GM08714 (cell line): Measurements from ENCODE around the gene PXYLP1.

ENCODE experiments used
- H3K4me3 ChIP-seq: fragments of 200-500 bp; sonication (Bioruptor generic); 2 replicates; pipeline ENCODE4 v1.5.1; 2014; ENCODE audit warnings: mild to moderate bottlenecking, low read length, inconsistent platforms
- ZNF274 ChIP-seq: IDR thresholded peaks from 2 replicates; pipeline ENCODE4 v1.6.1; 2012; ENCODE audit warnings: mild to moderate bottlenecking, low read depth, low read length

Gene PXYLP1

DNA sequence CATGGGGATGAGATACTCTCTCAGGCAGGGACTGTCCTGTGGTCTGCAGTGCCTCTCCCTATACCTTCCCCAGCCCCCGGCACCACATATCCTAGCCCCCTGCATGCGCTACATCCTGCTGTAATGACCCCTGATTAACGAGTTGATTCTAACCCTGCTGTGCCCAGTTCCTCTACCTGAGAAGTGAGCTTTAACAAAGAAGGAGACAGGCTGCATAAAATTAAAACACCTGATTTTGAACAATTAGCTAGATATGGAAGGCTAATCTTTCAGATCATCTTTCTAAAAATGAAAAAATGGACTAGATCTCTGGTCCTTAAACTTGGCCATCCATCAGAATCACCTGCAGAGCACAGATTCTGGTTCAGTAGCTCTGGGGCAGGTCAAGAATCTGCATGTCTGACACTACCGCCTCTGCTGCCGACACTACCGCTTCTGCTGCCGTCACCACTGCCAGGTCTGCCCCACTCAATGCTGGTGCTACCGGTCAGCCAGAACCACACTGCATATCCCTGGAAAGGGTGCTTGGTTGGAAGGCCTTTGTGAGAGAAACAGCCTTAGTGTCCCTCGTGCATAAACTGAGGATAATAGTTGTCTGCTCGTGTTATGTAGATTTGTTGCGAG, 103.1 kb downstream of the PXYLP1 start:
- no peak for TF ChIP-seq ZNF274
- H3K4me3 ChIP-seq, result no peak overlapping the region

GRCh38 chr3:141335531-141336061, 104.0 kb downstream of the PXYLP1 start:
- H3K4me3 ChIP-seq, result no peak overlapping the region
- TF ChIP-seq ZNF274, result no peak

DNA sequence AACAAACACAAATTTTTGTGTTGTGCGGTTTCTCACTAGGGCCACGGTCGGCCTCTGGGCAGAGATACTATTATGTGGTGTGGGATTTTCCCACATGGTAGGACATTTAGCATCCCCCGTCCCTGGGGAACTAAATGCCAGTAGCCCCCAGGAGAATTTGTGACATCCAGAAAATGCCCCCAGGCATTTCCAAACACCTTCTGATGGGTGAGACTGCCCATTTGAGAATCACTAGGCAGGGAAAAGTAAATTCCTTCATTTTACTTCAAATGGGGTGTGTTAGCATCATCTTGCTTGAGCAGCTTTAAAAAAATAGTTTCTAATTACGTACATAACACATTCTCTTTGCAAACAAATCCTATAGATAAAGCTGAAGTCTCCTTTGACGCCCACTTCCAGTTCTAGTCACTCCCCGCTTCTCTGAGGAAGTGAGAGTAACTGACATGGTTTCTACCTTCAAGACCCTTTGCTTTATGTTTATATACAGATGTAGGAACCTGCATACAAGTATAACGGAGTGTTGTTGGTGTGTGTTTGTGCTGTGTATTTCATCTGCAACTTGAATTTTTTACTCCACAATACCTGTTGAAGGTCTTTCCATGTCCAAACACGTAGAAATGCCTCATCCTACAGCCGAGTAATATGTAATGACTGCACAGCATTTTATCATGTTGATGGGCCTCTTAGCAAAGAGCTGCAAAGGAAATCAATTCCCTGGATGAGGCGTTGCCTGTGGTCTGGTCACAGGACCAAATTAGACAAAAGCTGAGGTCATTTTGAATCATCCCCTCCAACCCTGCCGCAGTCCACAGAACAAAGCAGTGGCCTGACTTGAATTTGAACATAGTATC, 105.3 kb downstream of the PXYLP1 start:
- TF ChIP-seq ZNF274, result no peak
- H3K4me3 ChIP-seq, result peak overlapping the region; percentile 58; the same call in 1 of the 2 replicates

- TF ChIP-seq ZNF274, result no peak
- peak overlapping the region; percentile 58; the same call in 1 of the 2 replicates for H3K4me3 ChIP-seq
These were observed 105.9 kb downstream of the PXYLP1 start for GRCh38 chr3:141337523-141337854.

- H3K4me3 ChIP-seq, result no peak overlapping the region
- TF ChIP-seq ZNF274, result no peak
These were observed 106.4 kb downstream of the PXYLP1 start for GRCh38 chr3:141337991-141338390.

DNA sequence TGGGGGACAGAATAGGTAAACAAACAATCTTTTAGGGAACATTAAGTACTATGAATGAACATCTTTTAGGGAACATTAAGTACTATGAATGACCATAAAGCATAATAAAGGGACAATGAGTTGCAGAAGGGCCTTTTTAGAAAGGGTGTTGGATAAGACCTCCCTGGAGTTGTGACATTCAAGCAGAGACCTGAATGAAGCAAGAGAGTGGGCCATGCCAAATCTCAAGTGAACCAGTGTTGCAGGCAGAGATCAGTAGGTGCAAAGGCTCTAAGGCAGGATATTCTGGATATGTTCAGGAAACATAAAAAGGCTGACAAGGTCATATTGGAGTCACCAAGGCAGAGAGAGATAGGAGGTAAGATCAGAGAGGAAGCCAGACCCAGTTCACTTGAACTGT, 107.3 kb downstream of the PXYLP1 start:
- H3K4me3 ChIP-seq, result no peak overlapping the region
- no peak for TF ChIP-seq ZNF274

GRCh38 chr3:141341536-141341935, 109.9 kb downstream of the PXYLP1 start:
- no peak overlapping the region for H3K4me3 ChIP-seq
- TF ChIP-seq ZNF274, result no peak

- H3K4me3 ChIP-seq, result no peak overlapping the region
These were observed 110.8 kb downstream of the PXYLP1 start for GRCh38 chr3:141342386-141342785.

GRCh38 chr3:141343077-141343476, 111.5 kb downstream of the PXYLP1 start:
- H3K4me3 ChIP-seq, result no peak overlapping the region
- no peak for TF ChIP-seq ZNF274

More at GRCh38 chr3:141342386-141342785, 110.8 kb downstream of the PXYLP1 start:
- no peak for TF ChIP-seq ZNF274

- no peak overlapping the region for H3K4me3 ChIP-seq
- TF ChIP-seq ZNF274, result no peak
These were observed 112.2 kb downstream of the PXYLP1 start for GRCh38 chr3:141343865-141344271.
